GM12892 (cell line): ENCODE measurements around the gene HHAT.

Experiments
- POLR2A ChIP-seq: IDR thresholded peaks from 2 replicates; pipeline ENCODE4 v1.6.1; 2011; ENCODE audit warnings: low read depth, low read length, control low read depth
- POLR2AphosphoS5 ChIP-seq: IDR thresholded peaks from 2 replicates; pipeline ENCODE4 v1.6.1; 2011; ENCODE audit warnings: low read depth, low read length, control low read depth
- TAF1 ChIP-seq: IDR thresholded peaks from 2 replicates; pipeline ENCODE4 v1.6.1; 2011; ENCODE audit warnings: low read depth, mild to moderate bottlenecking, control low read depth, low read length, borderline replicate concordance

DNA sequence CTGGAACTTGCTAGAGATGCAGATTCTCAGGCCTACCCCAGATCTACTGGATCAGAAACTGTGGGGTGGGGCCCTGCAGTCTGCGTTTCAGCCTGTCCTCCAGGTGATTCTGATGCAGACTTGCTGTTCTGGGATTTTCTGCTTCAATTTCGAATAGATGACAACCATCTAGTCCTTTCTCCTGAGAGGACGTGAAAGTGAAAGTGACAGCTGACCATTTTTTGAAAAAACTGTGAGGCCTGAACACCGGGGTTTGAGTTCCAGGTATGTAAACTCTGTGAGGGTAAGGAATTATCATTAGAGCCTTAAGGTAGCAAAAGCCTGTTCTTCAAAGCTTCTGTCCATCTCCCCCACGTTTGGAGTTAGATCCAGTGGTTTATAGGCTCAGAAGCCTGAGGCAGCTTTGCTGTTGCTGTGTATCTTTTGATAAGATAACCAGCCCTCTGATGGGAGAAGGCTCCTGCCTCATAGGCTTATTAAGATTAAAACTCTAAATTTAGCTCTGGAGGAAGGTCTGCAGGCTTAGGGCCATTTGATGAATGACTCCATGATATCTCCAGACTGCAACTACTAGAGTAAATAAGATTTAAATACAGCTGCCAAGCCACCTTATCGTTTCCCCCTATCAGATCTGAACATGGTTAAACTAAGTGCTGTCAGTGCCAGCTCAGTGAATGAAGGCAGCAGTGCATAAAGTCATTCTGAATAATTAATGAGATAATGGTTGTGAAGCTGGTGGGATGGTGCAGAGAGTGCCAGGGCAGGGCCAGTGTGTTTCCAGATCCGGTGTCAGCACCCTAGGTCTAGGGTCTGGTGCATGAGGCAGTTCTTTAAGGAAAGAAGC is 335.2 kb downstream of the HHAT start:
- no peak for TF ChIP-seq POLR2A
- TF ChIP-seq POLR2AphosphoS5 = no peak
- TF ChIP-seq TAF1 = no peak
